B cell (primary cell): Measurements from ENCODE around the gene PDE4B.

Experiments used
- EZH2 ChIP-seq: IDR thresholded peaks from 2 replicates; pipeline ENCODE4 v1.6.1; 2012; ENCODE audit warnings: borderline replicate concordance, low read depth, mild to moderate bottlenecking, moderate library complexity, low read length; ENCODE audit not compliant: insufficient read depth, poor library complexity, severe bottlenecking
- TF ChIP-seq, protein P1 (sequence below): fragments of 200-600 bp; IDR thresholded peaks from one replicate; pipeline ENCODE4 v1.8.0; 2022; ENCODE audit warnings: antibody characterized with exemption, mild to moderate bottlenecking

DNA sequence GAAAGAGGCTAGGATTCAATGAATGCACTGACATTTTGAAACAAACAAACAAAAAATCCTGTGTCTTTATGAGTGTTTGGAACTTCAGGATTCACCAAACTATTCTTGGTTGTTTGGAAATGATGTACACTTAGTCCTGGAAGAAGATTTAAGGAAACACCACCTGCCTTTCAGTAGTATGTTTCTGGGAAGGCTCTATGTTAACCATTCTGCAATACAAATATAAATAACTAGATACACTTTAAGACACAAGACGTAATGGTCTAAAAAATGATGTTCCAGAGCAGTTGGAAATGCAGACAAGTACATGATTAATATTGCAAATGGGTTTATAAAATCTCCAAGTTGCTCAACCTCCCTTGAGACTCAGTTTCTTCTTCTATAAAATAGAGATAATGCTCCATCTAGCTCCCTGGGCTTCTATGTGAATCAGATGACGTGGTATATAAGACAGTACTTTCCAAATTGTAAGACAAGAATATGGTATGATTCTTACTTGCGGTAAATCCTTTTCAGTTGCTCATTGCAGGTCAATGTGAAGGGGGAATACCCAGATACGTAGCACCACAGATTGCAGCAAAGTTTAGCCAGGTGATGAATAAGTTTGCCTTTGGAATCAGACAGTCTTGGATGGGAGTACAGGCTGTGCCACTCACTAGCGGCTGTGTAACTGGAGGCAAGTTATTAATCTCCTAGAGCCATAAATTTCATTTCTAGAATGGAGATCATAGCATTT, 516.5 kb downstream of the PDE4B start:
- TF ChIP-seq, protein P1, sequence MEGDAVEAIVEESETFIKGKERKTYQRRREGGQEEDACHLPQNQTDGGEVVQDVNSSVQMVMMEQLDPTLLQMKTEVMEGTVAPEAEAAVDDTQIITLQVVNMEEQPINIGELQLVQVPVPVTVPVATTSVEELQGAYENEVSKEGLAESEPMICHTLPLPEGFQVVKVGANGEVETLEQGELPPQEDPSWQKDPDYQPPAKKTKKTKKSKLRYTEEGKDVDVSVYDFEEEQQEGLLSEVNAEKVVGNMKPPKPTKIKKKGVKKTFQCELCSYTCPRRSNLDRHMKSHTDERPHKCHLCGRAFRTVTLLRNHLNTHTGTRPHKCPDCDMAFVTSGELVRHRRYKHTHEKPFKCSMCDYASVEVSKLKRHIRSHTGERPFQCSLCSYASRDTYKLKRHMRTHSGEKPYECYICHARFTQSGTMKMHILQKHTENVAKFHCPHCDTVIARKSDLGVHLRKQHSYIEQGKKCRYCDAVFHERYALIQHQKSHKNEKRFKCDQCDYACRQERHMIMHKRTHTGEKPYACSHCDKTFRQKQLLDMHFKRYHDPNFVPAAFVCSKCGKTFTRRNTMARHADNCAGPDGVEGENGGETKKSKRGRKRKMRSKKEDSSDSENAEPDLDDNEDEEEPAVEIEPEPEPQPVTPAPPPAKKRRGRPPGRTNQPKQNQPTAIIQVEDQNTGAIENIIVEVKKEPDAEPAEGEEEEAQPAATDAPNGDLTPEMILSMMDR: no peak
- no peak for TF ChIP-seq EZH2
